GM12865 (cell line): ENCODE measurements around the gene UNC119.

ENCODE experiments used
- DNase-seq: peaks from one replicate; pipeline ENCODE4 v3.0.0; 2010; ENCODE audit warnings: low read depth
- H3K4me3 ChIP-seq: 2 replicates; pipeline ENCODE4 v1.5.1; 2011; ENCODE audit warnings: mild to moderate bottlenecking, low read depth, low read length, control low read depth
- TF ChIP-seq, protein P1 (sequence below): IDR thresholded peaks from 2 replicates; pipeline ENCODE4 v1.5.1; 2011; ENCODE audit warnings: low read length, control low read depth, low read depth, inconsistent platforms; ENCODE audit not compliant: insufficient read depth; ENCODE audit errors: missing control alignments

The UNC119 gene

GRCh38 chr17:28499684-28500357 lies 52.6 kb downstream of the UNC119 start:
- H3K4me3 ChIP-seq, result peak overlapping the region; percentile 45
- no peak for DNase-seq
- TF ChIP-seq, protein P1, sequence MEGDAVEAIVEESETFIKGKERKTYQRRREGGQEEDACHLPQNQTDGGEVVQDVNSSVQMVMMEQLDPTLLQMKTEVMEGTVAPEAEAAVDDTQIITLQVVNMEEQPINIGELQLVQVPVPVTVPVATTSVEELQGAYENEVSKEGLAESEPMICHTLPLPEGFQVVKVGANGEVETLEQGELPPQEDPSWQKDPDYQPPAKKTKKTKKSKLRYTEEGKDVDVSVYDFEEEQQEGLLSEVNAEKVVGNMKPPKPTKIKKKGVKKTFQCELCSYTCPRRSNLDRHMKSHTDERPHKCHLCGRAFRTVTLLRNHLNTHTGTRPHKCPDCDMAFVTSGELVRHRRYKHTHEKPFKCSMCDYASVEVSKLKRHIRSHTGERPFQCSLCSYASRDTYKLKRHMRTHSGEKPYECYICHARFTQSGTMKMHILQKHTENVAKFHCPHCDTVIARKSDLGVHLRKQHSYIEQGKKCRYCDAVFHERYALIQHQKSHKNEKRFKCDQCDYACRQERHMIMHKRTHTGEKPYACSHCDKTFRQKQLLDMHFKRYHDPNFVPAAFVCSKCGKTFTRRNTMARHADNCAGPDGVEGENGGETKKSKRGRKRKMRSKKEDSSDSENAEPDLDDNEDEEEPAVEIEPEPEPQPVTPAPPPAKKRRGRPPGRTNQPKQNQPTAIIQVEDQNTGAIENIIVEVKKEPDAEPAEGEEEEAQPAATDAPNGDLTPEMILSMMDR, result no peak

GRCh38 chr17:28499364-28499664 lies 53.1 kb downstream of the UNC119 start:
- TF ChIP-seq, protein P1, result no peak
- no peak for DNase-seq
- H3K4me3 ChIP-seq, result no peak overlapping the region

- TF ChIP-seq, protein P1, result no peak
These were observed 53.6 kb downstream of the UNC119 start for GRCh38 chr17:28498652-28499363.

GRCh38 chr17:28497931-28498330 lies 54.5 kb downstream of the UNC119 start:
- no peak overlapping the region for H3K4me3 ChIP-seq
- DNase-seq, result no peak
- TF ChIP-seq, protein P1, result no peak

More at GRCh38 chr17:28498652-28499363, 53.6 kb downstream of the UNC119 start:
- DNase-seq, result no peak
- no peak overlapping the region for H3K4me3 ChIP-seq
